Activated naive CD4-positive, alpha-beta T cell treated with anti-CD3 and anti-CD28 coated beads, Interleukin-2, amount 50 U/mL, for 72 hours (primary cell): ENCODE data around the gene ADGRF3. TPM values are rescaled to one million over a fixed set of nuclear protein-coding genes. Genes with fewer than 3 reads are reported as not detected.
"Not testable (repeated sequence)": the region's sequence is repeated elsewhere in the genome, so short reads cannot be mapped to it uniquely, and the experiment has no call there.

Experiments used
- ATAC-seq, 2 donors: fragments of 150-1000 bp; cut with Tn5 transposase; 2 replicates each; pipeline ENCODE4 v1.10.0; 2021; ENCODE audit warnings: mild to moderate bottlenecking in 2 of 2, moderate library complexity in 2 of 2
- DNase-seq, 2 donors: peaks; one replicate each; pipeline ENCODE4 v3.0.0; 2021 to 2022; ENCODE audit warnings: low spot score in 2 of 2
- H3K27ac Mint-ChIP-seq, 2 donors: one replicate each; pipeline ENCODE4 v1.8.0; 2022; ENCODE audit warnings: mild to moderate bottlenecking in 2 of 2, mixed read lengths in 2 of 2
- H3K36me3 Mint-ChIP-seq, 2 donors: one replicate each; pipeline ENCODE4 v1.8.0; 2022; ENCODE audit warnings: mixed read lengths in 2 of 2
- H3K9me3 Mint-ChIP-seq, 2 donors: one replicate each; pipeline ENCODE4 v1.8.0; 2022; ENCODE audit warnings: mixed read lengths in 2 of 2
- total RNA-seq, 2 donors: library from RNA; stranded (reverse); gene quantifications; one replicate each; pipeline ENCODE4 v1.2.3, GENCODE V29; 2022

ADGRF3 gene
- total RNA-seq = 1 to 10 TPM in 1 of 2 donors, under 1 TPM in 1; 0.57 to 7.5 TPM

- peak; percentile 61 to 79 for DNase-seq
- Mint-ChIP-seq H3K36me3 (peaks cover 18 to 30% of the 10 kb centered on the region in 2 donors), H3K9me3 (no peaks in the 10 kb centered on the region), H3K27ac (peak within 1 kb of the TSS; percentile 97 to 99)
- peak; percentile 33 to 36 for ATAC-seq
These were observed at the start of gene ADGRF3 for GRCh38 chr2:26346454-26347053. Gene ADGRF3, minus strand, starts transcription at chr2:26346789. Its CDS starts 555 bp downstream, at chr2:26346234.

- Mint-ChIP-seq H3K36me3 (no peaks in the 10 kb centered on the region), H3K9me3 (no peaks in the 10 kb centered on the region), H3K27ac (no peak overlapping the region)
- no peak for ATAC-seq
- no peak for DNase-seq
These were observed 48.8 kb upstream of the ADGRF3 start for GRCh38 chr2:26395394-26395793.

- DNase-seq (no peak), ATAC-seq (no peak)
- Mint-ChIP-seq H3K9me3 (no peaks in the 10 kb centered on the region), H3K36me3 (no peaks in the 10 kb centered on the region), H3K27ac (no peak overlapping the region)
These were observed 48.1 kb upstream of the ADGRF3 start for GRCh38 chr2:26394694-26395093.

GRCh38 chr2:26387189-26387588, 40.6 kb upstream of the ADGRF3 start:
- Mint-ChIP-seq H3K27ac (no peak overlapping the region), H3K9me3 (no peaks in the 10 kb centered on the region), H3K36me3 (peaks cover 0 to 4% of the 10 kb centered on the region in 2 donors)
- ATAC-seq (no peak), DNase-seq (no peak)

GRCh38 chr2:26384597-26384996, 38.0 kb upstream of the ADGRF3 start:
- H3K36me3 Mint-ChIP-seq = peaks cover 0 to 13% of the 10 kb centered on the region in 2 donors
- ATAC-seq (no peak), DNase-seq (no peak)
- H3K27ac Mint-ChIP-seq = no peak overlapping the region
- H3K9me3 Mint-ChIP-seq = no peaks in the 10 kb centered on the region

GRCh38 chr2:26384183-26384582, 37.6 kb upstream of the ADGRF3 start:
- no peak for DNase-seq
- ATAC-seq = no peak
- H3K36me3 Mint-ChIP-seq = peaks cover 0 to 13% of the 10 kb centered on the region in 2 donors
- no peaks in the 10 kb centered on the region for H3K9me3 Mint-ChIP-seq
- H3K27ac Mint-ChIP-seq = no peak overlapping the region

- Mint-ChIP-seq H3K9me3 (no peaks in the 10 kb centered on the region), H3K27ac (no peak overlapping the region), H3K36me3 (peaks cover 0 to 22% of the 10 kb centered on the region in 2 donors)
- no peak for ATAC-seq
- no peak for DNase-seq
These were observed 36.0 kb upstream of the ADGRF3 start for GRCh38 chr2:26382564-26382963.

- DNase-seq (no peak), ATAC-seq (no peak)
- Mint-ChIP-seq H3K27ac (peak overlapping the region in 1 of 2 donors; percentile 2), H3K9me3 (no peaks in the 10 kb centered on the region), H3K36me3 (peaks cover 8 to 30% of the 10 kb centered on the region in 2 donors)
These were observed 33.7 kb upstream of the ADGRF3 start for GRCh38 chr2:26380281-26380680.

GRCh38 chr2:26376799-26377198, 30.2 kb upstream of the ADGRF3 start:
- peaks cover 26% of the 10 kb centered on the region in 2 donors for H3K36me3 Mint-ChIP-seq
- H3K27ac Mint-ChIP-seq = no peak overlapping the region
- H3K9me3 Mint-ChIP-seq = no peaks in the 10 kb centered on the region
- ATAC-seq (peak in 1 of 2 donors; percentile 53), DNase-seq (no peak)

GRCh38 chr2:26370909-26371308, 24.3 kb upstream of the ADGRF3 start:
- not testable (repeated sequence) for ATAC-seq, DNase-seq, H3K27ac Mint-ChIP-seq, H3K9me3 Mint-ChIP-seq
- H3K36me3 Mint-ChIP-seq = peaks cover 13 to 45% of the 10 kb centered on the region in 2 donors

GRCh38 chr2:26369664-26370063, 23.1 kb upstream of the ADGRF3 start:
- H3K27ac Mint-ChIP-seq, H3K9me3 Mint-ChIP-seq, DNase-seq, ATAC-seq: not testable (repeated sequence)
- H3K36me3 Mint-ChIP-seq = peaks cover 8 to 39% of the 10 kb centered on the region in 2 donors

- H3K27ac Mint-ChIP-seq = no peak overlapping the region
- no peak for DNase-seq
These were observed 20.4 kb upstream of the ADGRF3 start for GRCh38 chr2:26366957-26367356.

GRCh38 chr2:26364669-26365068, 18.1 kb upstream of the ADGRF3 start:
- Mint-ChIP-seq H3K36me3 (peaks cover 6 to 29% of the 10 kb centered on the region in 2 donors), H3K27ac (no peak overlapping the region), H3K9me3 (no peaks in the 10 kb centered on the region)
- ATAC-seq = no peak
- no peak for DNase-seq

More at GRCh38 chr2:26366957-26367356, 20.4 kb upstream of the ADGRF3 start:
- ATAC-seq = no peak
- Mint-ChIP-seq H3K36me3 (peaks cover 8 to 27% of the 10 kb centered on the region in 2 donors), H3K9me3 (no peaks in the 10 kb centered on the region)

GRCh38 chr2:26363958-26364357, 17.4 kb upstream of the ADGRF3 start:
- Mint-ChIP-seq H3K9me3 (no peaks in the 10 kb centered on the region), H3K36me3 (peaks cover 0 to 29% of the 10 kb centered on the region in 2 donors), H3K27ac (no peak overlapping the region)
- DNase-seq = no peak
- no peak for ATAC-seq

- peak; percentile 51 to 61 for ATAC-seq
- Mint-ChIP-seq H3K36me3 (peaks cover 0 to 25% of the 10 kb centered on the region in 2 donors), H3K27ac (no peak overlapping the region), H3K9me3 (no peaks in the 10 kb centered on the region)
- no peak for DNase-seq
These were observed 16.7 kb upstream of the ADGRF3 start for GRCh38 chr2:26363323-26363722.

- Mint-ChIP-seq H3K9me3 (no peaks in the 10 kb centered on the region), H3K36me3 (peaks cover 0 to 19% of the 10 kb centered on the region in 2 donors), H3K27ac (no peak overlapping the region)
- ATAC-seq (no peak), DNase-seq (no peak)
These were observed 13.4 kb upstream of the ADGRF3 start for GRCh38 chr2:26359886-26360473.

- Mint-ChIP-seq H3K27ac (peak overlapping the region; percentile 39 to 60), H3K36me3 (peaks cover 0 to 19% of the 10 kb centered on the region in 2 donors), H3K9me3 (no peaks in the 10 kb centered on the region)
- ATAC-seq (peak in 1 of 2 donors; percentile 17), DNase-seq (no peak)
These were observed 10.2 kb upstream of the ADGRF3 start for GRCh38 chr2:26356771-26357170.

- Mint-ChIP-seq H3K9me3 (no peaks in the 10 kb centered on the region), H3K27ac (peak overlapping the region; percentile 33 to 39), H3K36me3 (peaks cover 0 to 24% of the 10 kb centered on the region in 2 donors)
- DNase-seq (no peak), ATAC-seq (no peak)
These were observed 9.5 kb upstream of the ADGRF3 start for GRCh38 chr2:26356111-26356510.
